Gastrocnemius medialis (tissue), 4 donors: ENCODE measurements around the gene CDC42BPA.

Source experiments
- POLR2A ChIP-seq, 2 donors: fragments of 450-650 bp; IDR thresholded peaks; one replicate each; pipeline ENCODE4 v1.6.1; 2017; ENCODE audit warnings: antibody characterized with exemption in 2 of 2, mild to moderate bottlenecking in 2 of 2, moderate library complexity in 2 of 2
- TF ChIP-seq, protein P1 (sequence below), 5 experiments: fragments of 450-650 bp in 3 of 5; fragments of 200-600 bp in 2 of 5; sonication (generic) in 2 of 5; IDR thresholded peaks in 4 of 5; conservative IDR thresholded peaks in 1 of 5; 1 replicate in 4 of 5; 2 replicates in 1 of 5; pipeline ENCODE4 v1.5.1; 2016 to 2019; ENCODE audit warnings: antibody characterized with exemption in 5 of 5, mild to moderate bottlenecking in 3 of 5, moderate library complexity in 3 of 5

DNA sequence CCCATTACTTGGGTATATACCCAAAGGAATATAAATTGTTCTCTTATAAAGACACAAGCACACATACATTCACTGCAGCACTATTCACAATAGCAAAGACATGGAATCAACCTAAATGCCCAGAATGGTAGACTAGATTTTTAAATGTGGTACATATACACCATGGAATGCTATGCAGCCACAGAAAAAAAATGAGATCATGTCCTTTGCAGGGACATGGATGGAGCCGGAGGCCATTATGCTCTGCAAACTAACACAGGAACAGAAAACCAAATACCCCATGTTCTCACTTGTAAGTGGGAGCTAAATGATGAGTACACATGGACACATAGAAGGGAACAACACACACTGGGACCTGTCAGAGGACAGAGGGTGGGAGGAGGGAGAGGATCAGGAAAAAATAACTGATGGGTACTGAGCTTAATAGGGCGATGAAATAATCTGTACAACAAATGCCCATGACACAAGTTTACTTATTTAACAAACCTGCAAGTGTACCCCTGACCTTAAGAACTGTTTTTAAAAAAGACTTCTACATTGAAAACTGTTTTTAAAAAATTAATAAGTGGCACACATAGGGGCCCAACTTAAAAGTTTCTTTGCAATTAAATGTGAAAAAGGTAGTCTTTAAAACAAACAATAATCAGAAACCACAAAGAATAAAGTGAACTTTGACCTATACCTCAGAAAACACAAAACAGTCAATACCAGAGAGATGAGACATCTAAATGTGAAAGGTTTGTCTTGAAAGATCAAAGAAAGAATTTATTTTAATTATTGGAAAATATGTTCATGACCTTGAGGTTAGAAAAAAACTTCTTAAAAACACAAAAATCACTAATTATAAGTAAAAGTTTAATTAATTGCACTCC lies 75.2 kb downstream of the CDC42BPA start:
- TF ChIP-seq, protein P1, sequence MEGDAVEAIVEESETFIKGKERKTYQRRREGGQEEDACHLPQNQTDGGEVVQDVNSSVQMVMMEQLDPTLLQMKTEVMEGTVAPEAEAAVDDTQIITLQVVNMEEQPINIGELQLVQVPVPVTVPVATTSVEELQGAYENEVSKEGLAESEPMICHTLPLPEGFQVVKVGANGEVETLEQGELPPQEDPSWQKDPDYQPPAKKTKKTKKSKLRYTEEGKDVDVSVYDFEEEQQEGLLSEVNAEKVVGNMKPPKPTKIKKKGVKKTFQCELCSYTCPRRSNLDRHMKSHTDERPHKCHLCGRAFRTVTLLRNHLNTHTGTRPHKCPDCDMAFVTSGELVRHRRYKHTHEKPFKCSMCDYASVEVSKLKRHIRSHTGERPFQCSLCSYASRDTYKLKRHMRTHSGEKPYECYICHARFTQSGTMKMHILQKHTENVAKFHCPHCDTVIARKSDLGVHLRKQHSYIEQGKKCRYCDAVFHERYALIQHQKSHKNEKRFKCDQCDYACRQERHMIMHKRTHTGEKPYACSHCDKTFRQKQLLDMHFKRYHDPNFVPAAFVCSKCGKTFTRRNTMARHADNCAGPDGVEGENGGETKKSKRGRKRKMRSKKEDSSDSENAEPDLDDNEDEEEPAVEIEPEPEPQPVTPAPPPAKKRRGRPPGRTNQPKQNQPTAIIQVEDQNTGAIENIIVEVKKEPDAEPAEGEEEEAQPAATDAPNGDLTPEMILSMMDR (IDR thresholded peaks at IDR 0.05 in 4 of 5, conservative IDR thresholded peaks at IDR 0.05 in 1 of 5) = no peak
- no peak for TF ChIP-seq POLR2A (IDR thresholded peaks at IDR 0.05)
